HL-60/S4 treated with phorbol 12-myristate 13-acetate at 8.2 ng/mL for 4 days and 3 days (cell line): ENCODE data around the gene MELK.

ENCODE experiments used
- in situ Hi-C: fragments of 300-500 bp; cut with MboI; formaldehyde crosslinking; loops from 2 replicates; pipeline ENCODE4 v1.15.0; 2022; ENCODE audit warnings: low sequenced_read_pairs

The MELK gene

GRCh38 chr9:36575411-36575882 is 2.8 kb downstream of the MELK start:
- in situ Hi-C loops, result no loop called here

- in situ Hi-C loops, result no loop called here
Measured at GRCh38 chr9:36576866-36577265, 4.2 kb downstream of the MELK start.

DNA sequence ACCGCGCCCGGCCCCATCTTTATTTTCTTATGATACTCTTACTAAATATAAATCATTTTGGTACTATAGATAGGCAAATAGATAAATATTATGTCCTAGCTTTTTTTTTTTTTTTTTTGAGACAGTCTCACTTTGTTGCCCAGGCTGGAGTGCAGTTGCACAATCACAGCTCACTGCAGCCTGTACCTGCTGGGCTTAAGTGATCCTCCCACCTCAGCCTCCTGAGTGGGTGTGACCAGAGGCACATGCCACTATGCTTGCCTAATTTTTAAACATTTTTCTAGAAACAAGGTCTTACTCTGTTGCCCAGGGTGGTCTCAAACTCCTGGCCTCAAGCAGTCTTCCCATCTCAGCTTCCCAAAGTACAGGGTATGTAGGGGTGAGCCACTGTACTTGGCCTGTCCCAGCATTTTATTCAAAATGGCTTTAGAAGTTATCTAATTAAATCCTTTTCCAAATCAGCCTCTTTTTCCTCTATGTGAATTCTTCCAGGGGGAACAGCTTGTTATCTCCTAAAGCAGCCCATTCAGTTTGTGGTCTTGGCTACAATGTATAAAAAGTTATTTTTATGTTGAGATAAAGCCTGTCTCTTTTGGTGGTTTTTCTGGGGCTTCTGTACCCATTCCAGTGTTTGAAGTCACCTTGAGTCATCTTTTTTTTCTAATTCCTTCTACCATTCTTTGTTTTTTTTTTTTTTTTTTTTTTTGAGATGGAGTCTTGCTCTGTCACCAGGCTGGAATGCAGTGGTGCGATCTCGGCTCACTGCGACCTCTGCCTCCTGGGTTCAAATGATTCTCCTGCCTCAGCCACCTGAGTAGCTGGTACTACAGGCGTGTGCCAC is 12.1 kb downstream of the MELK start:
- in situ Hi-C loops, result no loop called here

GRCh38 chr9:36590231-36590630 is 17.5 kb downstream of the MELK start:
- in situ Hi-C loops, result no loop called here

DNA sequence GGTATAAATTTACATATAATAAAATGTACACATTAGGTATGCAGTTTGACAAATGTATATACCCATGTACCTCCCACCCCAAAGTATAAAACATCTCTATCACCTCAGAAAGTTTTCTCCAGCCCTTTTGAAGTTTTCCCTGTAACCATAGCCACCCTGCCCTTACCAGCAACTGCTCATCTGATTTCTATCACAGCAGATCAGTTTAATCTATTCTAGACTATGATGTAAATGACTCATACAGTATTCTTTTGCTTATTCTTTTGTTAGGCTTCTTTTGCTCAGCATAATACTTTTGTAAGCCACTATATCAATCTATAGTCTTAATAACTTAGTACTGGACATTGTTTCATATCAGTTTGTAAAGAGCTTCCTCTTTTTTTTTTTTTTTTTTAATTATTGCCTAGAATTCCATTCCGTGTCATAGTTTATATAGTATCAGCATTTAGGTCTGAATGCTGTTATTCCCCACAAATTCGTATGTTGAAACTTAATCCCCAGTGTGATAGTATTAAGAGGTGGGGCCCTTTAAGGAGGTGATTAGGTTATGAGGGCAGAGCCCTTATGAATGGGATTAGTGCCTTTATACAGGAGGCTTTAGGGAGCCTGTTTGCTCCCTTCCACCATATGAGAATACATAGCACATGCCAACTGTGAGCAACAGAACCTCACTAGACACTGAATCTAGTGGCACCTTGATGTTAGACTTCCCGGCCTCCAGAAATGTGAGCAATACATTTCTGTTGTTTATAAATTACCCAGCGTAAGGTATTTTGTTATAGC is 20.3 kb downstream of the MELK start:
- in situ Hi-C loops, result no loop called here

DNA sequence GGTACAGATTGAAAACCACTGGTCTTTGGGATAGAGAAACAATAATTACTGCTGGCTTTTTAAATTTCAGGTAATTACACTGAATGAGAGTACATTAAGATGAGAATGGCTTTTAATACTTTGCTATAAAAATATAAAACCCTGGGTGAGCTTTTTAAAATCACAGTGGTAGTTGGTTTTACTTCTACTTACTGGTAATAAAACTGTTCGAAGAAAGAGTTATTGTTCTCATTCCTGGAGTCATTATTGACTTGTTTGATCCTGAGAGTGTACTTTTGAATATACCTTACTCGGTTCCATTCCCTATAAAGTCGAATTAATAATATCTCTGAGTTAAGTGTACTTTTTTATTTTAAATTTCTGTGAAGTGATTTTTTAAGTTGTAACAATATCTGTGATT is 21.5 kb downstream of the MELK start:
- in situ Hi-C loops, result no loop called here

GRCh38 chr9:36597412-36598178 is 24.9 kb downstream of the MELK start:
- in situ Hi-C loops, result no loop called here

DNA sequence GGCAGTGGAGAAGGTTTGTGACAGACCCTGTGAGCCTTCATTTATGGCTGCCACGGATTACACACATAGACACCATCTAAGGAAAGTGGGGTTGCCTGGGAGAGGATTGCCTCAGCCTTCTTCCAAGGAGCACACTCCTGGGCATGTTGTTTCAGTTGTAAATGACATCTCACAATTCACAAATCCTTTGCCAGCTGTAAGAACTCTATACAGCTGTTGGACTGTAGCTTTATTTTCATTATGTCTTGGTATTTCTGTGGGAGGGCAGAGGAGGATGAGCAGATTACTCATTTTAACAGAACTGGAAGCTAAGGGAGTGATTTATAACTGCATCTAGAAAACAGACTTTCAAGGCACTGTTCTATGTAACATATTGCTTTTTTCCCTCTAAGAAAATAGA is 25.6 kb downstream of the MELK start:
- in situ Hi-C loops, result no loop called here

- in situ Hi-C loops, result no loop called here
Measured at GRCh38 chr9:36603006-36603405, 30.3 kb downstream of the MELK start.

DNA sequence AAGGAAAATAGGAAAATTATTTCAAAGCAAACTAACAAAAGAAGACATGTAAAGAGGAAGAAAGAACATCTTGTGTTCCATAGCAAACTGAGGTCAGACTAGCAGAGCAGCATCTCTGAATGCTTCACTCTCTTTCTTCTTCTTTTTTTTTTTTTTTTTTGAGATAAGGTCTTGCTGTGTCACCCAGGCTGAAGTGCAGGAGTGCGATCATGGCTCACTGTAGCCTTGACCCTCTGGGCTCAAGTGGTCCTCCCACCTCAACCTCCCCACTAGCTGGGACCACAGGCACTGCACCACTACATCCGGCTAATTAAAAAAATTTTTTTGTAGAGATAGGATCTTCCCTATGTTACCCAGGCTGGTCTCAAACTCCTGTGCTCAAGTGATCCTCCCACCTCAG is 36.6 kb downstream of the MELK start:
- in situ Hi-C loops, result no loop called here

GRCh38 chr9:36622121-36622520 is 49.4 kb downstream of the MELK start:
- in situ Hi-C loops, result no loop called here

DNA sequence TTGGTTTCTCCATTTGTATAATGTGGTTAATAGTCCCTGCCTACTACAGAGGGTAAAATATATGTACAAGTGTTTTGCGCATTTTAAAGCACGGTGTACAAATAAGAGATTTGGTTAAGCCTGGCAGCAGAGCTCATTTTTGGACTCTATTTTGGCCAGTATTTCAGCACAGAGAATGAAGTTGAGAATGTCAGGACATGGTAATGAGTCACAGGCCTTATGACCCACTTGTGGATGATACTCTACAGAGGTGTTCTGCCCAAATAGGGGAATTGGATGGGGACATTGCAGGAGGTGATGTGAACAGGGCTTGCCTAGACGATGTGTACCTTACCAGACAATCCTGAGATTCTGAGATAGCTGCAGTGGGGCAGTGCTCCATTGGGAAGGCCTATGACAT is 50.6 kb downstream of the MELK start:
- in situ Hi-C loops, result no loop called here

DNA sequence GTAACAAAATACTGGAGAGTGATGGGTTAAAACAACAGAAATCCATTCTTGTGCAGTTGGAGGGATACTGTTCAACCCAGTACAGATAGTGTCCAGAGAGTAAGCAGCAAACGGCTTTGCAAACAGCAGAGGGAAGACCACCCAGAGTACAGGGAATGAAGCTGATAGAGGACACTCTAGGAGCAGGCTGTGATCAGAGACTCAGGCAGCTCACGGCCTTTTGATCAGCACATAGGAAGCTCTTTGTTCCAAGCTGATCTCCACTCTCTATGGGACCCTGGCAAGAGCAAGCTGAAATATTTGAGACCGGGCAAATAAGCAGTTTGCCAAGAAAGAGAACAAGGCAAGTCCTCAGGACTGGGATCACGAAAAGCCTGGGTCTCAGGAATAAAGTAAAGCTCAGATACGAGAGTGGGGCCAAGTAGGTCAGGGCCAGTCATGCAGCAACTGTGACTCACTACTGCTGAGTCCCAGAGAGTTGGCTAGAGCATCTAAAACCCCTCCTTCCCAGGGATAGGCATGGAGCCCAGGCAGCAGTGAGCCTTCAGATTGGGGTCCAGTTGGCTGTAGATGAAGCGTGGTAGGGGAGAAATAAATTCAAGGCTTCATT is 52.4 kb downstream of the MELK start:
- in situ Hi-C loops, result no loop called here

GRCh38 chr9:36632892-36633291 is 60.2 kb downstream of the MELK start:
- in situ Hi-C loops, result no loop called here

DNA sequence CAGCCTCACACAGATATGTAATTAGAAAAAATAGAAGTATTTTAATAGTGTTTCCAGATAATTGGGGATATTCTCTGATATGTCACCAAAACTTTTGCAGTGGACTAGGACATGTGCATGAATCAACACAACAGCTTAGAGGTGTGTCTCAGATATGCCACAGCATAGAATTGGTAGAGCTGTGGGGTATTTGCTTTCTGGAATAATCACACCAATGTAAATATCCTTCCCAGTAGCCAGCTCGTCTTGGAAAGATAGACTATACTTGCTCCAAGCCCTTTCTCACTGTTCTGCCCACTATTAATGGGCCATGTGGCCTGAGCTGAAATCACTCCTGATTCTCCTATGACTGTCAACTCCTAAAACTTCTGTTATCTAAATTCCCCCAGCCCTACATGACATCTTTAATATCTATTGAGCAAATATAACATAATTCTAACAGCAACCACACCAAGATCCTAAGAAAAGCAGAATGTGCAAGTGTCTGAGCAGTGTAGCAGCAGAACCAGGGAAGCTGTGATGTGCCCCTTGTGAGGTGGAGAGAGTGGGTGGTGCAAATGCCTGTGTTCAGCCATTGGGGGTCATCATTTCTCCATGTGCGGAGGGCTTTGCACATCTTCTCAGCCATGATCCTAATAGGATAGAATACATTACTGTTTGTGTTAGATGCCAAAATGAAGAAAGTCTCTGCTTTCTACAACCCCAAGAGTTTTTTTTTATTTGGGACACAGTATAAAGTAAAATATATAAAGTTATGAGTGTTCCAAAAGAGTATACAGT is 65.0 kb downstream of the MELK start:
- in situ Hi-C loops, result no loop called here

- in situ Hi-C loops, result no loop called here
Measured at GRCh38 chr9:36640771-36641381, 68.2 kb downstream of the MELK start.

GRCh38 chr9:36642817-36643216 is 70.1 kb downstream of the MELK start:
- in situ Hi-C loops, result no loop called here

GRCh38 chr9:36656842-36657241 is 84.1 kb downstream of the MELK start:
- in situ Hi-C loops, result no loop called here

DNA sequence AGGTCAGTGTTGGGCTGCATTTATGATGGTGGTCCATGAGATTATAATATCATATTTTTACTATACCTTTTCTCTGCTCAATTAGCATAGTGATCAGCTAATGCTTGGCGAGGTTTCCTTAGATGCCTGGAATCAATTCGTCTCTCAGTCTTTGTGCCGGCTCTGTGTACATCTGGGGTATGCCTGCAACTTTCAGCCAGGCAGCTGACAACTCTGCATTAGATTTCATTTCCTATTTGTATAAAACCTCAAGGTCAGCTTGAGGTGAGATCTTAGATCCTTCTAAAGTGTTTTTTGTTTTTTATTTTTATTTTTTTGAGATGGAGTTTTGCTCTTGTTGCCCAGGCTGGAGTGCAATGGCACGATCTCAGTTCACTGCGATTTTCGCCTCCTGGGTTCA is 86.8 kb downstream of the MELK start:
- in situ Hi-C loops, result no loop called here

- in situ Hi-C loops, result no loop called here
Measured at GRCh38 chr9:36664806-36665205, 92.1 kb downstream of the MELK start.
